Thyroid gland (tissue), 4 donors: ENCODE results near the gene UNC45B.

Experiments
- CTCF ChIP-seq, 6 experiments: fragments of 200-600 bp in 3 of 6; fragments of 450-650 bp in 3 of 6; sonication (generic) in 3 of 6; IDR thresholded peaks; one replicate each; pipeline ENCODE4 v1.5.1; 2016 to 2019; ENCODE audit warnings: antibody characterized with exemption in 6 of 6, mild to moderate bottlenecking in 2 of 6, inconsistent platforms in 1 of 6, moderate library complexity in 1 of 6
- POLR2A ChIP-seq, 2 donors: fragments of 450-650 bp; IDR thresholded peaks; one replicate each; pipeline ENCODE4 v1.6.1; 2017; ENCODE audit warnings: antibody characterized with exemption in 2 of 2, mild to moderate bottlenecking in 2 of 2, moderate library complexity in 1 of 2

- TF ChIP-seq CTCF (IDR thresholded peaks at IDR 0.05) (no peak), POLR2A (IDR thresholded peaks at IDR 0.05) (no peak)
Measured at GRCh38 chr17:35152421-35153140, 5.0 kb downstream of the UNC45B start.
